ENCODE data around the gene GSE1. TPM values are rescaled to one million over a fixed set of nuclear protein-coding genes. Genes with fewer than 3 reads are reported as not detected.
"Not testable (repeated sequence)": the region's sequence is repeated elsewhere in the genome, so short reads cannot be mapped to it uniquely, and the experiment has no call there.

The GSE1 gene
- total RNA-seq, 1 donor from 2014 or later, result 80.8 TPM

DNA sequence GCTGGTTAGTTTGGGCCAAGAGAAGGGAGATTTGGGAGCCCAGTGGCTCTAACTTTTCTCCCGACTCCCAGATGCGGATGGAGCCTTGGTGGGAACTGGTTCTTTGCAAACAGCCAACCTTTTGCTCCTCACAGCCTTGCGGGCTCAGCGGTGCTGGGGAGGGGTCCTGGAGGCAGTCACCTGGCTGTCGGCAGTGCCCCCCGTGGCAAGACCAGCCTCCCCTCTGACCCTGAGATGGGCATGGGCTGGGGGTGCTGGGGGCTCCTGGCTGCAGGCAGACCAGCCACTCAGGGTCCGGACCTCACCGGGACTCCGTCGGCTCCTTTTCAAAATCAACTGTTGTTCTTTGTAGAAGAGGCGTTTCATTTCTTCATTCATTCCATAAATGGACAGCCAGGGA is 21.7 kb upstream of the GSE1 start:
- no peaks in the 10 kb centered on the region for H3K27me3 ChIP-seq
- DNase-seq (ENCODE audit: extremely low spot score in 2 of 2), result no peak
- peaks cover 27% of the 10 kb centered on the region for H3K4me1 ChIP-seq
- H3K4me3 ChIP-seq, result no peak overlapping the region
- intact Hi-C loops (cut with DNase I), result no loop called here
- TF ChIP-seq POLR2AphosphoS5 (IDR thresholded peaks at IDR 0.05; ENCODE audit: insufficient read depth in 1 of 2, low read depth in 1 of 2), result no peak
- TF ChIP-seq, protein P1, sequence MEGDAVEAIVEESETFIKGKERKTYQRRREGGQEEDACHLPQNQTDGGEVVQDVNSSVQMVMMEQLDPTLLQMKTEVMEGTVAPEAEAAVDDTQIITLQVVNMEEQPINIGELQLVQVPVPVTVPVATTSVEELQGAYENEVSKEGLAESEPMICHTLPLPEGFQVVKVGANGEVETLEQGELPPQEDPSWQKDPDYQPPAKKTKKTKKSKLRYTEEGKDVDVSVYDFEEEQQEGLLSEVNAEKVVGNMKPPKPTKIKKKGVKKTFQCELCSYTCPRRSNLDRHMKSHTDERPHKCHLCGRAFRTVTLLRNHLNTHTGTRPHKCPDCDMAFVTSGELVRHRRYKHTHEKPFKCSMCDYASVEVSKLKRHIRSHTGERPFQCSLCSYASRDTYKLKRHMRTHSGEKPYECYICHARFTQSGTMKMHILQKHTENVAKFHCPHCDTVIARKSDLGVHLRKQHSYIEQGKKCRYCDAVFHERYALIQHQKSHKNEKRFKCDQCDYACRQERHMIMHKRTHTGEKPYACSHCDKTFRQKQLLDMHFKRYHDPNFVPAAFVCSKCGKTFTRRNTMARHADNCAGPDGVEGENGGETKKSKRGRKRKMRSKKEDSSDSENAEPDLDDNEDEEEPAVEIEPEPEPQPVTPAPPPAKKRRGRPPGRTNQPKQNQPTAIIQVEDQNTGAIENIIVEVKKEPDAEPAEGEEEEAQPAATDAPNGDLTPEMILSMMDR (IDR thresholded peaks at IDR 0.05), result no peak
- TF ChIP-seq POLR2A (IDR thresholded peaks at IDR 0.05), result no peak
- H3K9me3 ChIP-seq, result no peaks in the 10 kb centered on the region
- H3K36me3 ChIP-seq, result no peaks in the 10 kb centered on the region
- no peak overlapping the region for H3K27ac ChIP-seq

DNA sequence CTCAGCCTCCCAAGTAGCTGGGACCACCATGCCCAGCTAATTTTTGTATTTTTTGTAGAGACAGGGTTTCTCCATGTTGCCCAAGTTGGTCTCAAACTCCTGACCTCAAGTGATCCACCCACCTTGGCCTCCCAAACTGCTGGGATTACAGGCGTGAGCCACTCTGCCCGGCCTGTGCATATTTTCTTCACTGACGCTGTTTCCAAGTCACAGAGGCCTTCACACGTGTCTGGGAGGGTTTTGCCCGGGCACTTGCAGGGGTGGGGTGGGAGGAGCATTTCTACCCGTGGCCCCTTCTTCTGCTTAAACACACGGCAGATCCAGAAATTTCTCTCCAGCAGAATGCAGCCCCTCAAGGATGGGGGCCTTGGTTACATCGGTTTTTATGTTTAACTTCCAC is 20.8 kb upstream of the GSE1 start:
- intact Hi-C loops (cut with DNase I); H3K27me3 ChIP-seq; DNase-seq (ENCODE audit: extremely low spot score in 2 of 2); H3K9me3 ChIP-seq; H3K27ac ChIP-seq; H3K4me3 ChIP-seq; H3K36me3 ChIP-seq: not testable (repeated sequence)
- H3K4me1 ChIP-seq, result peaks cover 19% of the 10 kb centered on the region

DNA sequence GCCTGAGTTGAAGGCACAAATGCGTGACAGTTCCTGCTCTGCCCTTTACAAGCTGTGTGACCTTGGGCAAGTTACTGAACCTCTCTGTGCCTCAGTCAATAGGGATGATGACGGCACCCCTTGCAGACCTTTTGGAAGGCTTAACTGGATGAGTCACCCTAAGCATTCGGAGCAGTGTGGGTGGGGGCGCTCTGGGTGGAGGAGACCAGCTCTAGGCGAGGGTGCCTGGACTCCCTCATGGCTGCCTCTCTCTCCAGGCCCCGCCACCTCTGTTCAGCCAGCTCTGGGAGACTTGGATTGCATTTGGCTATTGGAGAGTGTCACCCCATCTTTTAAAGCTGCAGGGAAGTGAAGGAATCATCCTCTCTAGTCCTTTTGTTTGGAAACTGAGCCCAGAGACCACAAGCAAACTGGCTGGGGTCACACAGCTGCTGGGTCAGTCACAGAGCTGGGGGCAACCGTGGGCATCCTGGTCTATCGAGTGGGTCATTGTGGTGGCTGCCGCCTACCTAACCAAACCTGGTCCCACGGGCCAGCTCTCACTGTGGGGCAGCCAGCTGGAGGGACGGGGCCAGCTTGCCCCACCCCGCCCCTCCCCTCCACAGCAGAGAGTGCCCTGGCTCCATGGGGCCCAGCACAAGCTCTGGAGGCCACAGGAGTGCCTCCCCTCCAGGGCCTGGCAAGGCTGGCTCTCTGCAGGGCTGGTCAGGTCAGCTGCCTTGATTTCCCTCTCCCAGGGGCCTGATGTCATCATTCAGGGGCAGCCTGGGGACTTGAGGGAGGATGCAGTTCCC is 20.2 kb upstream of the GSE1 start:
- peak overlapping the region; percentile 28 for H3K27ac ChIP-seq

DNA sequence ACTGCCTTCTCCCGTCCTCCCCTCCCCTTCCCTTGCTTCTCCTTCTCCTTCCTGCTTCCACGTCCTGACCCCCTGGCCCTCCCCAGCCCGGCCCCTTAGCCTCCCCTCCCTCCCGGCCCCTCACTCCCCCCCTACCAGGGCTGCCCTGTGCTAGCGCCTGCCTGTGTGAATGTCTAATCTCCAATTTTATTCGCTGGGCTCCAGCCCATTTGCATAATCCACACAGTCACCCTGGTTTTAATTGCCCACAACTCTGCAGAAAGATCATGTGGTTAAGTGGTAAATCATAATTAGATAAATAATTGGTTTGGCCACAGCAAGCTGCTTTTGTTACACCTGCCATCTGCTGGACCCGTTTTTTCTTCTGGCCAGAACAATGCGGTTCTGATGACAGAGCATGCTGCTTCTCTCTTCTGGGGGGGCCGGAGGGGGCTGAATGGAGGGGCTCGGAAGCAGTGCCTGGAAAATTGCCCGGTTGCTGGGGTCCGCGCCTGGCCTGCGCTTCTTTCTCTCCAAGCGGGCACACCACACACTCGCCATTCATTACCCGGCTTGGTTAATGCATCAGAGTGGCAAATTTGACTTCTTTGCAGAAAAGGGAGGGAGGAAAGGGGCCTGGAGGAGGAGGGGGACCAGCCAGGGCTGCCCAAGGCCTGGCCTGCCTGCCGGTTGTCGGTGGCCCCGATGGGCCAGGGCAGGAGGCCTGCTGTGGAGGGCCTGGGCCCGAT is 19.5 kb upstream of the GSE1 start:
- H3K27ac ChIP-seq, result peak overlapping the region; percentile 28
- no peak for DNase-seq (ENCODE audit: extremely low spot score in 2 of 2)
- no peaks in the 10 kb centered on the region for H3K9me3 ChIP-seq
- H3K4me3 ChIP-seq, result no peak overlapping the region
- TF ChIP-seq POLR2AphosphoS5 (IDR thresholded peaks at IDR 0.05; ENCODE audit: insufficient read depth in 1 of 2, low read depth in 1 of 2) (no peak), POLR2A (IDR thresholded peaks at IDR 0.05) (no peak)
- TF ChIP-seq, protein P1 (IDR thresholded peaks at IDR 0.05), result no peak
- peaks cover 19% of the 10 kb centered on the region for H3K4me1 ChIP-seq
- intact Hi-C loops (cut with DNase I), result no loop called here
- no peaks in the 10 kb centered on the region for H3K27me3 ChIP-seq
- H3K36me3 ChIP-seq, result no peaks in the 10 kb centered on the region

More for the DNA sequence above, 20.2 kb upstream of the GSE1 start:
- Histone ChIP-seq H3K4me3 (no peak overlapping the region), H3K36me3 (no peaks in the 10 kb centered on the region), H3K9me3 (no peaks in the 10 kb centered on the region), H3K27me3 (no peaks in the 10 kb centered on the region), H3K4me1 (peaks cover 19% of the 10 kb centered on the region)
- TF ChIP-seq POLR2AphosphoS5 (IDR thresholded peaks at IDR 0.05; ENCODE audit: insufficient read depth in 1 of 2, low read depth in 1 of 2) (no peak), POLR2A (IDR thresholded peaks at IDR 0.05) (no peak)
- TF ChIP-seq, protein P1 (IDR thresholded peaks at IDR 0.05), result no peak
- intact Hi-C loops (cut with DNase I), result no loop called here
- DNase-seq (ENCODE audit: extremely low spot score in 2 of 2), result no peak

DNA sequence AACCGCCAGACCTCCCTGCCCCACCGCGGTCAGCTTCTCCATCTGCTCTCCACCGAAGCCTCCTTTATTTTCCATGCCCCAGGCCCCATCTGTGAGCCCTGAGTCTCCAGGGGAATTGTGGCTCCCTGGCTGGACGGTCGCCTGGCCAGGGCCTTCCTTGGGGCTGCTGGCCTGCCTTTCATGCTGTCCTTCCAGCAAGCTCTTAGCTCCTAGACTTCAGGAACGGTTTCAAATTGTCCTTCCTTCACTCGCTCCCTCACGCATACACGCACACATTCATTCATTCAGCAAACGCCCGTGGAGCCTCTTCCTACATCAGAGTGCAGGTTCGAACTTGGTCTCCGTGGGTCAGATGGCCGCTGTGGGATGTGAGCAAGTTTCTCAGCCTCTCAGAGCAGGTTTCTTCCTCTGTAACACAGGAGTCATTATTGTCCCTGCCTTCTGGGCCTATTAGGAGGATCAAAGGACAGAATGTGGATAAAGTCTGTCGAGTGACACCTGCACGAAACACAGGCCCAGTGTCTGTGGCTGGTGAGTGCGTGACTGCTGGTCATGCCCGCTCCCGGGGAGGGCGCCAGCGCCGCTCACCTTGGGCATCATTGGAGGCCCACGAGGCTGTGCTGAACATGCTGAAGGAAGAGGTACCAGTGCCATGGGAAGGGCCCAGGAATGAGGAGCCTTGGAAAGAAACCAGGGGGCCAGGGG is 18.7 kb upstream of the GSE1 start:
- Histone ChIP-seq H3K4me1 (peaks cover 20% of the 10 kb centered on the region), H3K27me3 (no peaks in the 10 kb centered on the region), H3K9me3 (no peaks in the 10 kb centered on the region), H3K36me3 (no peaks in the 10 kb centered on the region), H3K4me3 (no peak overlapping the region), H3K27ac (peak overlapping the region; percentile 9)
- TF ChIP-seq, protein P1 (IDR thresholded peaks at IDR 0.05), result no peak
- TF ChIP-seq POLR2A (IDR thresholded peaks at IDR 0.05) (no peak), POLR2AphosphoS5 (IDR thresholded peaks at IDR 0.05; ENCODE audit: insufficient read depth in 1 of 2, low read depth in 1 of 2) (no peak)
- intact Hi-C loops (cut with DNase I), result no loop called here
- DNase-seq (ENCODE audit: extremely low spot score in 2 of 2), result no peak
